HL-60 (cell line): ENCODE results near the gene MON2.

Experiments used
- GABPA ChIP-seq: IDR thresholded peaks from 2 replicates; pipeline ENCODE4 v1.6.1; 2012; ENCODE audit warnings: low read depth
- TF ChIP-seq, protein P1 (sequence below): IDR thresholded peaks from one replicate; pipeline ENCODE4 v1.5.1; 2011; ENCODE audit warnings: low read length, control low read depth, inconsistent platforms; ENCODE audit not compliant: insufficient read depth

- TF ChIP-seq, protein P1, sequence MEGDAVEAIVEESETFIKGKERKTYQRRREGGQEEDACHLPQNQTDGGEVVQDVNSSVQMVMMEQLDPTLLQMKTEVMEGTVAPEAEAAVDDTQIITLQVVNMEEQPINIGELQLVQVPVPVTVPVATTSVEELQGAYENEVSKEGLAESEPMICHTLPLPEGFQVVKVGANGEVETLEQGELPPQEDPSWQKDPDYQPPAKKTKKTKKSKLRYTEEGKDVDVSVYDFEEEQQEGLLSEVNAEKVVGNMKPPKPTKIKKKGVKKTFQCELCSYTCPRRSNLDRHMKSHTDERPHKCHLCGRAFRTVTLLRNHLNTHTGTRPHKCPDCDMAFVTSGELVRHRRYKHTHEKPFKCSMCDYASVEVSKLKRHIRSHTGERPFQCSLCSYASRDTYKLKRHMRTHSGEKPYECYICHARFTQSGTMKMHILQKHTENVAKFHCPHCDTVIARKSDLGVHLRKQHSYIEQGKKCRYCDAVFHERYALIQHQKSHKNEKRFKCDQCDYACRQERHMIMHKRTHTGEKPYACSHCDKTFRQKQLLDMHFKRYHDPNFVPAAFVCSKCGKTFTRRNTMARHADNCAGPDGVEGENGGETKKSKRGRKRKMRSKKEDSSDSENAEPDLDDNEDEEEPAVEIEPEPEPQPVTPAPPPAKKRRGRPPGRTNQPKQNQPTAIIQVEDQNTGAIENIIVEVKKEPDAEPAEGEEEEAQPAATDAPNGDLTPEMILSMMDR = no peak
- no peak for TF ChIP-seq GABPA
Observed at GRCh38 chr12:62482769-62483168, 16.1 kb downstream of the MON2 start.
